ENCODE results near the gene GSN. TPM values are rescaled to one million over a fixed set of nuclear protein-coding genes. Genes with fewer than 3 reads are reported as not detected.
A peak's percentile ranks its signal among the peaks of the same experiment; 100 is the strongest.

The GSN gene
- total RNA-seq, 4 donors from 2014 or later: 3,140 to 6,734 (median 4,294) TPM

- DNase-seq (ENCODE audit: low spot score) (no peak), ATAC-seq (ENCODE audit: low FRiP score) (no peak)
- no peak for TF ChIP-seq CTCF (IDR thresholded peaks at IDR 0.05)
Measured at GRCh38 chr9:121284733-121285451, 16.9 kb downstream of the GSN start.

- DNase-seq (ENCODE audit: low spot score) (no peak), ATAC-seq (ENCODE audit: low FRiP score) (no peak)
Measured at GRCh38 chr9:121285835-121286687, 18.1 kb downstream of the GSN start.

GRCh38 chr9:121286688-121286972, 18.7 kb downstream of the GSN start:
- ATAC-seq (ENCODE audit: low FRiP score): no peak
- TF ChIP-seq CTCF (IDR thresholded peaks at IDR 0.05): no peak
- no peak for DNase-seq (ENCODE audit: low spot score)

More at GRCh38 chr9:121285835-121286687, 18.1 kb downstream of the GSN start:
- TF ChIP-seq CTCF (IDR thresholded peaks at IDR 0.05): no peak

- ATAC-seq (ENCODE audit: low FRiP score) (peak; percentile 49), DNase-seq (ENCODE audit: low spot score) (peak; percentile 60)
- TF ChIP-seq CTCF (IDR thresholded peaks at IDR 0.05): no peak
Measured at GRCh38 chr9:121286973-121287741, 19.2 kb downstream of the GSN start.

GRCh38 chr9:121288673-121289025, 20.7 kb downstream of the GSN start:
- no peak for ATAC-seq (ENCODE audit: low FRiP score)
- no peak for DNase-seq (ENCODE audit: low spot score)
- no peak for TF ChIP-seq CTCF (IDR thresholded peaks at IDR 0.05)

GRCh38 chr9:121289026-121289771, 21.2 kb downstream of the GSN start:
- TF ChIP-seq CTCF (IDR thresholded peaks at IDR 0.05): no peak
- ATAC-seq (ENCODE audit: low FRiP score) (peak; percentile 78), DNase-seq (ENCODE audit: low spot score) (peak; percentile 45)
